ENCODE data around the gene PINLYP. TPM values are rescaled to one million over a fixed set of nuclear protein-coding genes. Genes with fewer than 3 reads are reported as not detected.
"Not testable (repeated sequence)": the region's sequence is repeated elsewhere in the genome, so short reads cannot be mapped to it uniquely, and the experiment has no call there.

Gene PINLYP
- total RNA-seq, 4 donors from 2014 or later: 0.99 to 16.4 (median 3.1) TPM

- no peak for TF ChIP-seq CTCF (IDR thresholded peaks at IDR 0.05)
These were observed 5.9 kb downstream of the PINLYP start for GRCh38 chr19:43581467-43581866.

GRCh38 chr19:43582495-43582894 is 6.9 kb downstream of the PINLYP start:
- no peak for TF ChIP-seq CTCF (IDR thresholded peaks at IDR 0.05)
- no peak for TF ChIP-seq POLR2A (IDR thresholded peaks at IDR 0.05)
- no peak overlapping the region for H3K4me3 ChIP-seq (ENCODE audit: low read depth, poor library complexity, severe bottlenecking)
- intact Hi-C loops (cut with DNase I; ENCODE audit: low total_unique reads): no loop called here
- 96 to 97% methylated on average over 2 of the region's 2 CpGs for WGBS, 2 donors
- no peak for DNase-seq (ENCODE audit: low spot score in 2 of 2)

More at GRCh38 chr19:43581467-43581866, 5.9 kb downstream of the PINLYP start:
- H3K4me3 ChIP-seq (ENCODE audit: low read depth, poor library complexity, severe bottlenecking): no peak overlapping the region
- no peak for DNase-seq (ENCODE audit: low spot score in 2 of 2)
- WGBS, 2 donors: 70 to 80% methylated on average over 7 of the region's 7 CpGs
- intact Hi-C loops (cut with DNase I; ENCODE audit: low total_unique reads): no loop called here

- no peak for DNase-seq (ENCODE audit: low spot score in 2 of 2)
- intact Hi-C loops (cut with DNase I; ENCODE audit: low total_unique reads): no loop called here
- 94 to 100% methylated on average over 1 of the region's 1 CpG for WGBS, 2 donors
- no peak overlapping the region for H3K4me3 ChIP-seq (ENCODE audit: low read depth, poor library complexity, severe bottlenecking)
- TF ChIP-seq CTCF (IDR thresholded peaks at IDR 0.05): no peak
- no peak for TF ChIP-seq POLR2A (IDR thresholded peaks at IDR 0.05)
These were observed 8.9 kb downstream of the PINLYP start for GRCh38 chr19:43584484-43584883.

- TF ChIP-seq CTCF (IDR thresholded peaks at IDR 0.05) (no peak), POLR2A (IDR thresholded peaks at IDR 0.05) (no peak)
- 55 to 66% methylated on average over 2 of the region's 2 CpGs for WGBS, 2 donors
- no peak for DNase-seq (ENCODE audit: low spot score in 2 of 2)
- no peak overlapping the region for H3K4me3 ChIP-seq (ENCODE audit: low read depth, poor library complexity, severe bottlenecking)
- intact Hi-C loops (cut with DNase I; ENCODE audit: low total_unique reads): no loop called here
These were observed 10.7 kb downstream of the PINLYP start for GRCh38 chr19:43586346-43586745.

- DNase-seq (ENCODE audit: low spot score in 2 of 2); H3K4me3 ChIP-seq (ENCODE audit: low read depth, poor library complexity, severe bottlenecking); intact Hi-C loops (cut with DNase I; ENCODE audit: low total_unique reads): not testable (repeated sequence)
- WGBS, 2 donors: 93 to 98% methylated on average over 3 of the region's 3 CpGs
These were observed 11.4 kb downstream of the PINLYP start for GRCh38 chr19:43587029-43587428.

- no peak overlapping the region for H3K4me3 ChIP-seq (ENCODE audit: low read depth, poor library complexity, severe bottlenecking)
- no peak for DNase-seq (ENCODE audit: low spot score in 2 of 2)
- intact Hi-C loops (cut with DNase I; ENCODE audit: low total_unique reads): no loop called here
- 87 to 88% methylated on average over 5 of the region's 5 CpGs for WGBS, 2 donors
- TF ChIP-seq POLR2A (IDR thresholded peaks at IDR 0.05) (no peak), CTCF (IDR thresholded peaks at IDR 0.05) (no peak)
These were observed 13.7 kb downstream of the PINLYP start for GRCh38 chr19:43589277-43589676.

All from lower leg skin (tissue), 4 donors.